ENCODE measurements around the gene NXF1.
"Not testable (repeated sequence)": the region's sequence is repeated elsewhere in the genome, so short reads cannot be mapped to it uniquely, and the experiment has no call there.

NXF1 gene

GRCh38 chr11:62786318-62787004 is 18.8 kb downstream of the NXF1 start:
- DNase-seq, result peak; percentile 89

GRCh38 chr11:62782753-62783152 is 22.5 kb downstream of the NXF1 start:
- no peak for DNase-seq

DNA sequence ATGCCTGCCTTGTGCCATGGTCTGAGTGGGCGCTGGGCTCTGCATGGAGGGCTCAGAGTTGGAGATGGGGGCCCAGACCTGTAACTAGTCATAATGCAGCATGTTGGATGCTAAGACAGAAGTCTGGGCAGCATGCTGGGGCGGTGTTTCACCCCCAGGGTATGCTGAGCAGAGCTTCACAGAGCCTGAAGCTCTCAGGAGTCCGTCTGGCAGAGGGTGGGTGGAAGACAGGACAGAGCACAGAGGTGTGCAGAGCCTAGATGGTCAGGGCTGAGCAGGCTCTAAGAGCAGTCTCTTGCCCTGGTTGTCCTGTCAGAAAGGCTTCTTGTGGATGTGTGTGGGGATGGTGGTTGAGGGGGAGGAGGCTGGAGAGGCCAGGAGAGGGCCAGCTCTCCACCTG is 26.8 kb downstream of the NXF1 start:
- no peak for DNase-seq

GRCh38 chr11:62777389-62777788 is 27.9 kb downstream of the NXF1 start:
- no peak for DNase-seq

DNA sequence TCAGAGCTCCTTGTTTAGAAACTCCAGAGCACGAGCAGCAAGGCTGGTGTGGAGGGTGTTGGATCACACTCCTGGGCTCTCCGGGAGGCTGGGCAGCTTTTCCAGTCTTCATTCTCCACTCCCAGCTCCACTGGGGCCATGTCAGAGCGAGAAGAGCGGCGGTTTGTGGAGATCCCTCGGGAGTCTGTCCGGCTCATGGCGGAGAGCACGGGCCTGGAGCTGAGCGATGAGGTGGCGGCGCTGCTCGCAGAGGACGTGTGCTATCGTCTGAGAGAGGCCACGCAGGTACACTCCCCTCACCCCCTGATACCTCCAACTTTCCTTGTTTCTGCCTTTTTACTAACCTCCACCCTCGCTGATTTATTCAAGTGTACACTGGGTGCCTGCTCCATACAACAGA is 29.6 kb downstream of the NXF1 start:
- DNase-seq, result no peak

GRCh38 chr11:62774407-62774806 is 30.8 kb downstream of the NXF1 start:
- no peak for DNase-seq

DNA sequence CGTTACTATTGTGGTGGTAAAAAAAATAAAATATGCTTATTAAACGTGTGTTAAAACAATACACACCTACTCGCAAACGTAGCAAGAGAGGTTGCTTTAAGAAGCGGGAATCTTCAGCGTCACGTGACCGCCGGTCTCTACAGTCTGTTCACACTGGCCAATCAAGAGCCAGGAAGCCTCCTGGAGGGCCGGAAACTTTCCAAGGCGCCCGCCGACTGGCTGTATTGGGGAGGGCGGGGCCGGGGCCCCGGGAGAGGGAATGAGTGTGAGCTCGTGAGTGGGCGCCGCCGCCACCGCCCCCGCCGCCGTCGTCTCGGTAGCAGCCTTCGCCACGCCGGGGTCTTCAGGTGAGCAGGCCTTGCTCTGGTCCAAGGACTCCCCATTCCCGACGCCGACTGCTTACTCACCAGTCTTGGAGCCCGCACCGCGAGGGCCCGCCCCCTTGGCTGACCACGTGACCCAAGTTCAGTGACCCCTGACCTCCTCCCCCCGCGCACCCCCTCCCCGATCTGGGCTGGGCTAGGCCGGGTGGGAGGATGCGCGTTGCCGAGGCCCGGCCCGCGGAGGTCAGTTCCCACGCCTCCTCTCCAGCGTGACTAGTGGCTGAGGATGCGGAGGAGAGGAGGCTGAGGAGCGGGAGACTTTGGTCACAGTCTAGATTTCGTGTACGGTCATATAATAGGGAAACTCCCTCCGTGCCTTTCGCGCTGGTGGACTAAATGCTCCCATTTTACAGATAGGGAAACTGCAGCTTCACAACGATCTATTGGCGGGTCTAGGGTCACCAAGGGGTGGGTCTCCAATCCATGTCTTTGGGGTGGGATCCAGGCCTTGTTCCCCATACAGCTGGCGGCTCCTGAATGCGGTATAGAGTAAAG is 33.9 kb downstream of the NXF1 start, which contains the start of gene TAF6L:
Gene TAF6L, plus strand, starts transcription at position 253 of the 878 bp plus-strand sequence. CDS start 4,388 bp downstream, outside the sequence.
- DNase-seq, result peak; percentile 93

GRCh38 chr11:62770778-62771143 is 34.5 kb downstream of the NXF1 start:
- DNase-seq, result no peak

DNA sequence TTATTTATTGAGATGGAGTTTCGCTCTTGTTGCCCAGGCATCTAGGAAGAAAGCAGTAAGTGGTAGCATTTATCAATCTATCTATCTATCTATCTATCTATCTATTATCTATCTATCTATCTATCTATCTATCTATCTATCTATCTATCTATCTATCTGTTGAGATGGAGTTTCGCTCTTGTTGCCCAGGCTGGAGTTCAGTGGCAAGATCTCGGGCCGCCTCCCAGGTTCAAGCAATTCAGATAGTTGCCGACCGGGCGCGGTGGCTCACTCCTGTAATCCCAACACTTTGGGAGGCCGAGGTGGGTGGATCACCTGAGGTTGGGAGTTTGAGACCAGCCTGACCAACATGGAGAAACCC is 44.4 kb downstream of the NXF1 start:
- not testable (repeated sequence) for DNase-seq

GRCh38 chr11:62757846-62758788 is 47.1 kb downstream of the NXF1 start:
- no peak for DNase-seq

GRCh38 chr11:62755086-62755615 is 50.1 kb downstream of the NXF1 start:
- no peak for DNase-seq

GRCh38 chr11:62753736-62754603 is 51.3 kb downstream of the NXF1 start, which contains the start of gene ZBTB3:
Gene ZBTB3 (minus strand): TSS chr11:62754160. CDS start chr11:62753664, 496 bp downstream.
- DNase-seq, result peak; percentile 99

- DNase-seq, result no peak
These were observed 52.1 kb downstream of the NXF1 start for GRCh38 chr11:62752994-62753735.

DNA sequence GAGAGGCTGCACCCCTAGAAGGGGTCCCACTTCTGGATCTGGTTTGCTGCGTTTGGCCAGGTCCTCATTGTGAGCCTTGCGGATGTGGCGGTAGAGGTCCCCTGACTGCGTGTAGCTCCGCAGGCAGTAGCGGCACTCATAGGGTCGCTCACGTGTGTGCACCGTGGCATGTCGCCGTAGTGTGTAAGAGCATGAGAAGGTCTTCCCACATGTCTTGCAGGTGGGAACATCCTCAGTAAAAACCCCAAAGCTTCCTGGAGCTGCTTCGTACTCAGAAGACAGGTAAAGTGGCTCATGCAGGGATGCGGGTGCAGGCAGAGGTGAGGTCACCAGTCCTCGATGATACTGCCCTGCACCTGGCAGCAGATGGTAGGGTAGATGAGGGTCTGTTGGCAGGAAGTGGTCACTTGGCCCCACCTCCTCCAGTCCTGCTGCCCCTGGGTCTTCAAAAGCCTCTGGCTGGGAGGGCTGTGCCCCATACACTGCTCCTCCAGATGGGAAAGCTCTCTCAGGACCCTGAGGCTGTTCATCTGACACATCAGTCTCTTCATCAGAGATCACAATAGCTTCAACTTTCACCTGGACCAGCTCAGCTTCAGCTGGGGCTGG is 53.0 kb downstream of the NXF1 start:
- no peak for DNase-seq

DNA sequence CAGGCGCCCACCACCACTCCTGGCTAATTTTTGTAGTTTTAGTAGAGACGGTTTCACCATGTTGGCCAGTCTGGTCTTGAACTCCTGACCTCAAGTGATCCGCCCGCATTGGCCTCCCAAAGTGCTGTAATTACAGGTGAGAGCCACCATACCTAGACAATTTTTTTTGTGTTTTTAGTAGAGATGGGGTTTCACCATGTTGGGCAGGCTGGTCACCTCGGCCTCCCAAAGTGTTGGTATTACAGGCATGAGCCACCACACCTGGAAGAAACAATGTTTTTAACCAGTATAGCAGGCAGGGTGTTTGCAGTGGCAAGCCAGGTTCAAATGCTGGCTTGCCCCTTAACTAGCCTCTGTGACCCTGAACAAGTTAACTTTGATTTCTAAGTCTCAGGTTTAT is 55.3 kb downstream of the NXF1 start:
- DNase-seq, result not testable (repeated sequence)

DNA sequence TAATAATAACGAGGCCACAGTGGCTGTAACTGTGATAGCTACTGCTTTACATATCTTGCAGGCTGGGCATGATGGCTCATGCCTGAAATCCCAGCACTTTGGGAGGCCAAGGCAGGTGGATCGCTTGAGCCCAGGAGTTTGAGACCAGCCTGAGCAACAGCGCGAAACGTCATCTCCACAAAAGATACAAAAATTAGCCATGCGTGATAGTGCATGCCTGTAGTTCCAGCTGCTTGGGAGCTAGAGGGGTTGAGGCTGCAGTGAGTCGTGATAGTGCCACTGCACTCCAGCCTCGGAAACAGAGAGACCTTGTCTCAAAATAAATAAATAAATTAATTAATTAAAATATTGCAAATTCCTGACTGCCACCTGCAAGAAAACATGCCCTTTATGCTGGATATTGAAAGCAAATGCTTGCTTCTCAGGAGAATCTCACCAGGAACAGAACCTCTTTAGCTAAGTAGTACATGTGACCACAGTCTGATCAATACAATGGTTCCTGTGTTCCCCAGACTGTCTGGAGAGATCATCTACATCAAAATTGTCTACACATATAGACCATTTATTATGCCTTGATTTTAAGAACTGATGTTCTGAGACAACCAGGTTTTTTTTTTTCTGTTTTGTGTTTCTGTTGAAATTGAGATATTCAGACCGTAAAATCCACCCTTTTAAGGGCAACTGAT is 57.6 kb downstream of the NXF1 start:
- DNase-seq, result no peak

Measured in CD4-positive, alpha-beta T cell treated with Interleukin-17A for 1 hour (primary cell).